ENCODE measurements around the gene SLC6A18. TPM values are rescaled to one million over a fixed set of nuclear protein-coding genes. Genes with fewer than 3 reads are reported as not detected.

Gene SLC6A18
- total RNA-seq, 4 donors from 2014 or later, result not detected

DNA sequence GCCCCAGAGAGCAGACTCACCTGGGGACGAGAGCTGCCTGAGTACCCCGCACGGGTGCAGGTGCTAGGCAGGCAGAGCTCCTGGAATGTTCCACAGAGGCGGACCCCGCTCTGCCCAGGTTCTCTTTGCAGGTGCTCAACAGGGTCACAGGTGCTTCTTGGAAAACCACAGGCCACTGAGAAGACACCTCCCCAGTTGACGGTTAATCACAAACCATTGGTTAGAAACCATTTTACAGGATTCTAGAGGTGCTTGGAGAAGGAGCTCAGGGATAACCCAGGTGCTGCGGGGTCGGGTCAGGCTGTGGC is 41.1 kb upstream of the SLC6A18 start:
- Histone ChIP-seq H3K36me3 (no peaks in the 10 kb centered on the region), H3K27ac (no peak overlapping the region), H3K9me3 (no peaks in the 10 kb centered on the region), H3K4me3 (no peak overlapping the region), H3K4me1 (peaks cover 0 to 15% (median 0%) of the 10 kb centered on the region in 3 donors), H3K27me3 (peaks cover 51% of the 10 kb centered on the region)
- TF ChIP-seq POLR2AphosphoS5 (IDR thresholded peaks at IDR 0.05) (no peak), POLR2A (IDR thresholded peaks at IDR 0.05) (no peak), EP300 (IDR thresholded peaks at IDR 0.05) (no peak)
- TF ChIP-seq, protein P1, sequence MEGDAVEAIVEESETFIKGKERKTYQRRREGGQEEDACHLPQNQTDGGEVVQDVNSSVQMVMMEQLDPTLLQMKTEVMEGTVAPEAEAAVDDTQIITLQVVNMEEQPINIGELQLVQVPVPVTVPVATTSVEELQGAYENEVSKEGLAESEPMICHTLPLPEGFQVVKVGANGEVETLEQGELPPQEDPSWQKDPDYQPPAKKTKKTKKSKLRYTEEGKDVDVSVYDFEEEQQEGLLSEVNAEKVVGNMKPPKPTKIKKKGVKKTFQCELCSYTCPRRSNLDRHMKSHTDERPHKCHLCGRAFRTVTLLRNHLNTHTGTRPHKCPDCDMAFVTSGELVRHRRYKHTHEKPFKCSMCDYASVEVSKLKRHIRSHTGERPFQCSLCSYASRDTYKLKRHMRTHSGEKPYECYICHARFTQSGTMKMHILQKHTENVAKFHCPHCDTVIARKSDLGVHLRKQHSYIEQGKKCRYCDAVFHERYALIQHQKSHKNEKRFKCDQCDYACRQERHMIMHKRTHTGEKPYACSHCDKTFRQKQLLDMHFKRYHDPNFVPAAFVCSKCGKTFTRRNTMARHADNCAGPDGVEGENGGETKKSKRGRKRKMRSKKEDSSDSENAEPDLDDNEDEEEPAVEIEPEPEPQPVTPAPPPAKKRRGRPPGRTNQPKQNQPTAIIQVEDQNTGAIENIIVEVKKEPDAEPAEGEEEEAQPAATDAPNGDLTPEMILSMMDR (IDR thresholded peaks at IDR 0.05), result no peak
- WGBS, 2 donors (ENCODE audit: low coverage in 1 of 2), result 90 to 100% methylated on average over 1 to 2 of the region's 8 CpGs
- ATAC-seq, result no peak

DNA sequence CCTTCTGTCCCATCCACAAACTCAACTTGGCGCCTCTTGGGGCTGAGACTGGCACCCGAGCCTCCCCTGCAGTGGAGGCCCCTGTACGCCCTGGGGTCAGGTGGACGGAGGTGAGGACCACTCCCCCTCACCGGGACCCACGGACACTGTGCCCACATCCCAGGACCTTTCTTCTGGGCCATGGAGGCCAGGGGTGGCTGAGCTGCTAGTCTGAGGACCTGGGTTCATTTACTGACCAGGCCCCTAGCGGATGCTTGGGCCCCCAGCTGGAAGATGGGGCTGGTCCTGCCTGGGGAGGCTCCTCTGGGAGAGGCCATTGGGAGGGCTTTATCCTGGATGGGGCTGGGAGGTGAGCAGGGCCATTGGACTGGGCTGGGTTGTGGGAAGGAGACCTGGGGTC is 40.7 kb upstream of the SLC6A18 start:
- TF ChIP-seq, protein P1 (IDR thresholded peaks at IDR 0.05), result no peak
- no peak for TF ChIP-seq POLR2A (IDR thresholded peaks at IDR 0.05)
- TF ChIP-seq EP300 (IDR thresholded peaks at IDR 0.05), result no peak
- no peak for TF ChIP-seq POLR2AphosphoS5 (IDR thresholded peaks at IDR 0.05)
- H3K9me3 ChIP-seq, result no peaks in the 10 kb centered on the region
- H3K27me3 ChIP-seq, result peaks cover 54% of the 10 kb centered on the region
- H3K4me3 ChIP-seq, result no peak overlapping the region
- no peak overlapping the region for H3K27ac ChIP-seq
- no CpG with 5 or more reads among the region's 7 CpGs for WGBS, 2 donors (ENCODE audit: low coverage in 1 of 2)
- no peak for ATAC-seq
- H3K36me3 ChIP-seq, result no peaks in the 10 kb centered on the region
- H3K4me1 ChIP-seq, result peaks cover 0 to 15% (median 0%) of the 10 kb centered on the region in 3 donors

DNA sequence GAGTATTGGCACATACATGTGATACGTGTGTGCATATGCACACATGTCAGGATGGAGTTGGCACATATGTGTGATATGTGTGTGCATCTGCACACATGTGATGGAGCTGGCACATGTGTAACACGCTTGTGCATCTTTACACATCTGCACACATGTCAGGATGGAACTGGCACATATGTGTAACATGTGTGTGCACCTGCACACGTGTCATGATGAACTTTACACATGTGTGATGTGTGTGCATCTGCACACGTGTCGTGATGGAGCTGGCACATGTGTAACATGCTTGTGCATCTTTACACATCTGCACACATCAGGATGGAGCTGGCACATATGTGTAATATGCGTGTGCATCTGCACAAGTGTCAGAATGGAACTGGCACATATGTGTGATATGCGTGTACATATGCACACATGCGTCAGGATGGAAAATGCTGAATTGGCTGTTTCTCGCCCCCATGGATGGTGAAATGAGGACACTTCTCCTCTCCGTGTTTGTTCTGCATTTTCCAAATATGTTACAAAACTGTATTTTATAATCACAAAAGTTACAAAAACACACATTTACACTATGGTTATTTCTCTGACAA is 40.0 kb upstream of the SLC6A18 start:
- H3K27ac ChIP-seq, result no peak overlapping the region
- H3K4me3 ChIP-seq, result no peak overlapping the region
- 85 to 91% methylated on average over 9 to 10 of the region's 10 CpGs for WGBS, 2 donors (ENCODE audit: low coverage in 1 of 2)
- ATAC-seq, result no peak
- H3K4me1 ChIP-seq, result peaks cover 0 to 15% (median 0%) of the 10 kb centered on the region in 3 donors
- TF ChIP-seq POLR2A (IDR thresholded peaks at IDR 0.05) (no peak), EP300 (IDR thresholded peaks at IDR 0.05) (no peak), POLR2AphosphoS5 (IDR thresholded peaks at IDR 0.05) (no peak)
- TF ChIP-seq, protein P1 (IDR thresholded peaks at IDR 0.05), result no peak
- H3K9me3 ChIP-seq, result no peaks in the 10 kb centered on the region
- peaks cover 61% of the 10 kb centered on the region for H3K27me3 ChIP-seq
- H3K36me3 ChIP-seq, result no peaks in the 10 kb centered on the region

DNA sequence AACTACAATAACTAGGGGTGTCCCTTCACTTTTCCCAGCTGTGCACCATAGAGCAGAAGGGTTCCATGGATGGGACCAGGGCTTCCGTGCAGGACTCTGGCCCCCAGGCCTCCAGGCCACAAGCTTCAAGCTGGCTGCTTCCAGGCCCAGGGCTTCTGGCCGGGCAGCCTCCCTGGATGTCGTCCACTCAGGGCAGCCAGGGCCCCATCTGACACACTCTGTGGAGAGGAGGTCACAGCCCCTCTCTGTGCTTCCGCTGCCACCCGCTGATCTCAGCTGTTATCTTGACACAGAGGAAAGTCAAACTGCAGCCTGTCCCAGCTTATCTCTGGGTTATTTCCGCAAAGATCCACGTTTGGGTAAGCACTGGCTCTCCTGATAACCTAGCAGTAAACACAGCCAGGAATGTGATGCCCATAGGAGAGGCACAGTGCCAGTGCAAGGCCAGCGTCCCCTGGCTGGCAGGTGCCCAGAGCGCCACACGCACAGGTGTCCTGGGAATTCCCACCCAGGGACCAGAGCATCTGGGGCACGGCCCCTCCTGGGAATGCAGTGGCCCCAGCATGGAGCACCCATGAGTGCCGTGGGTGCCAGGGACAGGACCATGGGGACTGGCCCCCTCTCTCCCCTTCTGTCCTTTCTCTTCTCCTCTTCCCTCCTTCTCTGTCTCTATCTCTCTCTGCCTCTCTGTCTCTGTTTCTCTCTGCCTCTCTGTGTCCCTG is 39.4 kb upstream of the SLC6A18 start:
- Histone ChIP-seq H3K27ac (no peak overlapping the region), H3K9me3 (no peaks in the 10 kb centered on the region), H3K27me3 (peaks cover 64% of the 10 kb centered on the region), H3K4me3 (no peak overlapping the region), H3K4me1 (peaks cover 0 to 15% (median 0%) of the 10 kb centered on the region in 3 donors), H3K36me3 (no peaks in the 10 kb centered on the region)
- 38 to 63% methylated on average over 1 to 6 of the region's 12 CpGs for WGBS, 2 donors (ENCODE audit: low coverage in 1 of 2)
- no peak for TF ChIP-seq POLR2AphosphoS5 (IDR thresholded peaks at IDR 0.05)
- TF ChIP-seq, protein P1 (IDR thresholded peaks at IDR 0.05), result no peak
- no peak for TF ChIP-seq EP300 (IDR thresholded peaks at IDR 0.05)
- TF ChIP-seq POLR2A (IDR thresholded peaks at IDR 0.05), result no peak
- no peak for ATAC-seq

All from gastroesophageal sphincter (tissue), 4 donors.